ENCODE measurements around the gene ATG13.

ATG13 gene

DNA sequence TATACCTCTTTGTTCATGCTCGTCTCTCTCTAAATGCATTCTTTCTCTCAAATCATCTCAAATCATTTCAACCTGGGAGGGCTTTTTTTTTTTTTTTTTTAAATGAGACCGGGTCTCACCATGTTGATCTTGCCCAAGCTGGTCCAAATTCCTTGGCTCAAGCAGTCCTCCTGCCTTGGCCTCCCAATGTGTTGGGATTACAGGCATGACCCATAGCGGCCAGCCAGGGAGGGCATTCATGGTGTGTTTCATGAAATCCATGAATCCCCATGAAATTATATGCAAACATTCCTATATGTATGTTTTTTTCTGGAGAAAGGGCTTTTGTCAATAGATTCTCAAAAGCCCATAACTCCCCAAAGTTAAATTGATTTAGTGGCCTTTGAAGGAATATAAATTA lies 26.2 kb downstream of the ATG13 start:
- H3K4me3 ChIP-seq (ENCODE audit: low read depth, low read length): no peak overlapping the region
- TF ChIP-seq, protein P1, sequence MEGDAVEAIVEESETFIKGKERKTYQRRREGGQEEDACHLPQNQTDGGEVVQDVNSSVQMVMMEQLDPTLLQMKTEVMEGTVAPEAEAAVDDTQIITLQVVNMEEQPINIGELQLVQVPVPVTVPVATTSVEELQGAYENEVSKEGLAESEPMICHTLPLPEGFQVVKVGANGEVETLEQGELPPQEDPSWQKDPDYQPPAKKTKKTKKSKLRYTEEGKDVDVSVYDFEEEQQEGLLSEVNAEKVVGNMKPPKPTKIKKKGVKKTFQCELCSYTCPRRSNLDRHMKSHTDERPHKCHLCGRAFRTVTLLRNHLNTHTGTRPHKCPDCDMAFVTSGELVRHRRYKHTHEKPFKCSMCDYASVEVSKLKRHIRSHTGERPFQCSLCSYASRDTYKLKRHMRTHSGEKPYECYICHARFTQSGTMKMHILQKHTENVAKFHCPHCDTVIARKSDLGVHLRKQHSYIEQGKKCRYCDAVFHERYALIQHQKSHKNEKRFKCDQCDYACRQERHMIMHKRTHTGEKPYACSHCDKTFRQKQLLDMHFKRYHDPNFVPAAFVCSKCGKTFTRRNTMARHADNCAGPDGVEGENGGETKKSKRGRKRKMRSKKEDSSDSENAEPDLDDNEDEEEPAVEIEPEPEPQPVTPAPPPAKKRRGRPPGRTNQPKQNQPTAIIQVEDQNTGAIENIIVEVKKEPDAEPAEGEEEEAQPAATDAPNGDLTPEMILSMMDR (IDR thresholded peaks at IDR 0.05; ENCODE audit: low read depth, low read length): no peak

DNA sequence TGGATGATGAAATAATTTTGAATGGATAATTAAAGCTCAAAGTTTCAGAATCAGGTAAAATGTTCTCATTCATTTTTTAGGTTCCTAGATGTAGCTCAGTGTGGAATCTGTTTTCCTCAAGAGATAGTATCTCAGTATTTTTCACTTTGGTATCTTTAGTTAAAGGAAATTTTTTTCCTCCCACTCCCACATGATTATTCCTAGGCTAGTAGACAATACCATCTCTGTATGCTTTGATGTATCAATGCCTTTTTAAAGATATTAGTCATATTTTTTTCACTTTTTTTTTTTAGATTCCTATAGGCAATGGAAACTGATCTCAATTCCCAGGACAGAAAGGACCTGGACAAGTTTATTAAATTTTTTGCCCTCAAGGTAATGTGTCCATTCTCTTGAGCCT lies 26.6 kb downstream of the ATG13 start:
- TF ChIP-seq, protein P1 (IDR thresholded peaks at IDR 0.05; ENCODE audit: low read depth, low read length): no peak
- H3K4me3 ChIP-seq (ENCODE audit: low read depth, low read length): no peak overlapping the region

DNA sequence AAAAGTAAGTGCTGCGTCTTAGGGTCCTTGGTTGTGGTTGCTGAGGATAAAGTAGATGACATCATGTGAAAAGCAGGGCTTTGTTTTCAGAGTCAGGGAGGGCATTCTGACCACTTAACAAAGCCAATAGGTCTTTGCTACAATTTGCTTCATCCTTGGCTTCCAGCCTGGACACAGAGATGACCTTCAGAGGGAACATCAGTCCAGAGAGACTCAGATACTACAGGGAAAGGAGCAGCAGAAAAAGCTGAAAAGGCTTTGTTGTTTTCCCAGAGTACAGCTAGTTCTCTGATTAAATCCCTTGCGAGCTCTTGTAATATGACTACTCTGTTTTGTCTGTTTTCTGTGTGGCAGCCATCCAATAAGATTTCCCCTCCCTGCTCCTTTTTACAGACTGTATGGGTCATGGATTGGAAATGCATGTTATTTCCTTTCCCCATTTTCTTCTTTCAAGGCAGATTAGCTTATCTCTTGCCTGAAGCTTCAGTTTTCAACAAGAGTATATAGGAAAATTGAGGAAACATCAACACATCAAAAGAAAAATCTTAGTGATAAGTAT lies 31.9 kb downstream of the ATG13 start:
- no peak overlapping the region; the same call in 1 of the 2 replicates for H3K4me3 ChIP-seq (ENCODE audit: low read depth, low read length)
- TF ChIP-seq, protein P1 (IDR thresholded peaks at IDR 0.05; ENCODE audit: low read depth, low read length): no peak

DNA sequence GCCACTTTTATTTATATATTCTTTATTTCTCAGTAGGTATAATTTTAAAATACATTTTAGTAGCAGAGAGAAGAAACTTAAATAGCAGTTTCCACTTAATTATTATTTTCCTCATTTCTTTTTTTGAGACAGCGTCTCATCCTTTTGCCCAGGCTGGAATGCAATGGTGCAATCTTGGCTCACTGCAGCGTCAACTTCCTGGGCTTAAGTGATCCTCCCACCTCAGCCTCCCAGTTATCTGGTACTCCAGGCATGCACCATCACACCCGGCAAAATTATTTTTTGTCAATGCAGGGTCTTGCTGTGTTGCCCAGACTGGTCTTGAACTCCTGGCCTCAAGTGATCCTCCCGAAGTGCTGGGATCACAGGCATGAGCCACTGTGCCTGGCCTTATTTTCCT lies 38.3 kb downstream of the ATG13 start:
- TF ChIP-seq, protein P1 (IDR thresholded peaks at IDR 0.05; ENCODE audit: low read depth, low read length): no peak
- no peak overlapping the region for H3K4me3 ChIP-seq (ENCODE audit: low read depth, low read length)

DNA sequence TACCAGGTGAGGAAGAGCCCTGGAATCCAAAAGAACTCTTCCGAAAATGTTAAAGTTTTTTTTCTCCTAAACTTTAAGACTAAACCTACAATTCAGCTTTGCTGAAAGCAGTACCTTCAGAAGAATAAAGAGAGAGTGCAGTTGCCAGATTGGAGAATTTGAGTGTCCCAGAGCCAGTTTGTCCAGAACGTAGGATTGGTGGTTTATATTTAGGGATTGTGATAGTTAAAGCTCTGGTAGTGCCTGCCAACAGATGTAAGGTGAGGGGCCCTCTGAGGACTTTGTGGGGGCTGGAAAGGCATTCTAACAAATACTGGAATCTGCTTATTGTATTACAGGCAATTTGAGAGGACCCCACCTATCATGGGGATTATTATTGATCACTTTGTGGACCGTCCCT lies 39.8 kb downstream of the ATG13 start:
- TF ChIP-seq, protein P1 (IDR thresholded peaks at IDR 0.05; ENCODE audit: low read depth, low read length): no peak
- no peak overlapping the region for H3K4me3 ChIP-seq (ENCODE audit: low read depth, low read length)

DNA sequence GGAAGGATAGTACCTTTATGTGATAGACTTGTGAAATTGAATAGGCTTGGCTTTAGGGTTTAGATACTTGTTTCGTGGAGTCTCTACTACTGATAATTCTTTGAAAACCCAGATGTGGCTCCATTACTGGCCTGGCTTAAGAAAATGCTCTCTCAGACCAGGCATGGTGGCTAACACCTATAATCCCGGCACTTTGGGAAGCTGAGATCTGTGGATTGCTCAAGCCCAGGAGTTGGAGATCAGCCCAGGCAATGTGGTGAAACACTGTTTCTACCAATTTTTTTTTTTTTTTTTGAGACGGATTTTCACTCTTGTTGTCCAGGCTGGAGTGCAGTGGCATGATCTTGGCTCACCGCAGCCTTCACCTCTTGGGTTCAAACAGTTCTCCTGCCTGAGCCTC lies 40.9 kb downstream of the ATG13 start:
- no peak overlapping the region for H3K4me3 ChIP-seq (ENCODE audit: low read depth, low read length)
- TF ChIP-seq, protein P1 (IDR thresholded peaks at IDR 0.05; ENCODE audit: low read depth, low read length): no peak

DNA sequence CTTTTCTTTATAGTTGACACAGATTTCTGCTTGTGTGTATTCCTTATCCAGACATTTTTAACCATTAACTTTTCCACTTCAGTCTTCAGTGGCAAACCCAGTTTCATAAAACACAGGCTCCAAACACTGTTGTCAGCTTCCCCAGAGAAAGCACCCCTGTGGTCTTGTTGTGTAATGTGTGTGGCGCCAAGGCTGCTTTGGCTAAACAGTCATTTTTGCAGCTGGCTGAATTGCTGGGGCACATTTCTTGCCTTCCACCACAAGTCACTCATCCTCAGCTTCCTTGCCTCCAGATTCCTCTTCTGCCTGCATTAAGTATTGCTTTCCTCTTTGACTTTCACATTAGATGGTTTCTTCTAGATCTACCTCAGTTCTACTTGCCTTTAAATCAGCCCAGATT lies 42.6 kb downstream of the ATG13 start:
- TF ChIP-seq, protein P1 (IDR thresholded peaks at IDR 0.05; ENCODE audit: low read depth, low read length): no peak
- no peak overlapping the region for H3K4me3 ChIP-seq (ENCODE audit: low read depth, low read length)

Data from WI38 (cell line).